ENCODE data around the gene TEX19.

Gene TEX19

GRCh38 chr17:82318169-82318498 lies 40.9 kb upstream of the TEX19 start:
- no peak for DNase-seq (ENCODE audit: low read depth, low spot score)
- no peak overlapping the region for H3K4me3 ChIP-seq (ENCODE audit: low read depth, low read length)
- TF ChIP-seq CTCF (IDR thresholded peaks at IDR 0.05; ENCODE audit: low read depth, low read length) = no peak
- in situ Hi-C loops (cut with HindIII; ENCODE audit: low sequenced_read_pairs) = no loop called here

GRCh38 chr17:82318772-82319606 lies 40.1 kb upstream of the TEX19 start:
- in situ Hi-C loops (cut with HindIII; ENCODE audit: low sequenced_read_pairs) = no loop called here
- no peak for DNase-seq (ENCODE audit: low read depth, low spot score)
- H3K4me3 ChIP-seq (ENCODE audit: low read depth, low read length) = no peak overlapping the region
- no peak for TF ChIP-seq CTCF (IDR thresholded peaks at IDR 0.05; ENCODE audit: low read depth, low read length)

GRCh38 chr17:82319619-82320062 lies 39.4 kb upstream of the TEX19 start:
- no peak overlapping the region for H3K4me3 ChIP-seq (ENCODE audit: low read depth, low read length)
- in situ Hi-C loops (cut with HindIII; ENCODE audit: low sequenced_read_pairs) = no loop called here
- TF ChIP-seq CTCF (IDR thresholded peaks at IDR 0.05; ENCODE audit: low read depth, low read length) = no peak
- DNase-seq (ENCODE audit: low read depth, low spot score) = no peak

DNA sequence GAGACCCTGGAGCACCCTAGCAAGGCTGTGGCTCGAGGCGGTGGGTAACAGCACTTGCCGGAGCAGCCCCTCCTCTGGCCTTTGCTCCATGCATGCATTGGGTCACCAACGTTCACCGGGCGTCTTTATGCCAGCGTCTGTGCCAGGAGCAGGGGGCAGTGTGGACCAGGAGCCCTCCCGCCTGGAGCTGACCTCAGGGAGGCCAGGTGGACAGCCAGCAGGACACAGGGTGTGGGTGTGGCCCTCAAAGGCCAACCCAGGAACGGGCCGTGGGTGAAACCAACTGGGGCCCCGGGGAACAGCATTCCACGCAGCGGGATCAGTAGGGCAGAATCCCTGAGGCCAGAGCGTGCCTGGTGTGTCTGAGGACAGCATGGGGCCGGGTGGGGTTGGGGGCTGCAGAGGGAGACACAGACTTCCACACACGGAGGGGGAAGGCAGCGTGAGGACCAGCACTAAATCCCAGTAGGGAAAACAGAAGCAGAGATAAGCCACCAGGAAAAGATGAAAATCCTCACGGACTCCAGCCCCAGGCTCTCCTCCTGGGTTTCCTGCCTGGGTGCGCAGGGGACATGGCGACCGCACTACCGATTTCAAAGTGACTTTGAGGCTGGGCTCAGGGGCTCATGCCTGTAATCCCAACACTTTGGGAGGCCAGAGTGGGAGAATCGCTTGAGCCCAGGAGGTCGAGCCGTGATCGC lies 38.8 kb upstream of the TEX19 start:
- no peak for DNase-seq (ENCODE audit: low read depth, low spot score)
- TF ChIP-seq CTCF (IDR thresholded peaks at IDR 0.05; ENCODE audit: low read depth, low read length) = no peak
- in situ Hi-C loops (cut with HindIII; ENCODE audit: low sequenced_read_pairs) = no loop called here
- H3K4me3 ChIP-seq (ENCODE audit: low read depth, low read length) = no peak overlapping the region

- no peak for DNase-seq (ENCODE audit: low read depth, low spot score)
- no peak overlapping the region for H3K4me3 ChIP-seq (ENCODE audit: low read depth, low read length)
- in situ Hi-C loops (cut with HindIII; ENCODE audit: low sequenced_read_pairs) = no loop called here
- peak; percentile 77 for TF ChIP-seq CTCF (IDR thresholded peaks at IDR 0.05; ENCODE audit: low read depth, low read length)
Observed at GRCh38 chr17:82320956-82321927, 37.8 kb upstream of the TEX19 start.

GRCh38 chr17:82321947-82322466 lies 37.0 kb upstream of the TEX19 start:
- no peak for DNase-seq (ENCODE audit: low read depth, low spot score)
- in situ Hi-C loops (cut with HindIII; ENCODE audit: low sequenced_read_pairs) = no loop called here
- TF ChIP-seq CTCF (IDR thresholded peaks at IDR 0.05; ENCODE audit: low read depth, low read length) = no peak
- no peak overlapping the region for H3K4me3 ChIP-seq (ENCODE audit: low read depth, low read length)
